A549 (cell line): ENCODE results near the gene UBXN7. TPM values are rescaled to one million over a fixed set of nuclear protein-coding genes. Genes with fewer than 3 reads are reported as not detected.
"Not testable (repeated sequence)": the region's sequence is repeated elsewhere in the genome, so short reads cannot be mapped to it uniquely, and the experiment has no call there.

Source experiments
- ATAC-seq, 2 experiments: fragments of 200-7000 bp in 1 of 2; fragments of >200 bp in 1 of 2; cut with Nextera tagmentation in 1 of 2; cut with Tn5 transposase in 1 of 2; 3 replicates each; pipeline versions ENCODE4 v1.8.0 to v1.9.1; 2018 to 2020; ENCODE audit warnings: mild to moderate bottlenecking in 1 of 2, moderate library complexity in 1 of 2
- CTCF ChIA-PET: fragments of 300-600 bp; sonication (Branson Sonifier 250); formaldehyde crosslinking; extraction: SDS; loops from one replicate; lab custom pipeline; 2021; ENCODE audit warnings: antibody characterized with exemption, inconsistent platforms; lab: Yijun Ruan, JAX
- POLR2A ChIA-PET: fragments of 350-600 bp; formaldehyde crosslinking; extraction: SDS; loops from one replicate; lab custom pipeline; 2021; ENCODE audit warnings: antibody characterized with exemption, inconsistent platforms; lab: Yijun Ruan, JAX
- DNase-seq, 2 experiments: peaks; one replicate each; pipeline versions ENCODE4 v3.0.0 to v3.0.0-alpha.2; 2011 to 2016; ENCODE audit warnings: low read depth in 1 of 2, low spot score in 1 of 2
- FAIRE-seq: peaks from 2 replicates; lab custom pipeline; 2011; peaks lifted over from hg19 to GRCh38; lab: Jason Lieb, UNC
- H3K27ac ChIP-seq, 2 experiments: fragments of >200 bp; sonication (Bioruptor Twin); formaldehyde crosslinking; 3 replicates each; pipeline ENCODE4 v1.5.1; 2016 to 2017
- H3K4me1 ChIP-seq: fragments of >200 bp; sonication (Bioruptor Twin); formaldehyde crosslinking; 3 replicates; pipeline ENCODE4 v1.6.1; 2016
- H3K4me2 ChIP-seq: fragments of >200 bp; sonication (Bioruptor Twin); formaldehyde crosslinking; 3 replicates; pipeline ENCODE4 v1.6.1; 2016
- H3K4me3 ChIP-seq: fragments of >200 bp; sonication (Bioruptor Twin); formaldehyde crosslinking; 3 replicates; pipeline ENCODE4 v1.5.1; 2016
- H3K9me3 ChIP-seq: fragments of >200 bp; sonication (Bioruptor Twin); formaldehyde crosslinking; 3 replicates; pipeline ENCODE4 v1.6.1; 2016
- CHD2 ChIP-seq: fragments of 150-350 bp; IDR thresholded peaks from 2 replicates; pipeline ENCODE4 v1.6.1; 2014; ENCODE audit warnings: low read length; ENCODE audit not compliant: partially characterized antibody
- EHF ChIP-seq: fragments of 250-450 bp; sonication (Bioruptor Pico); IDR thresholded peaks from 2 replicates; pipeline ENCODE4 v1.5.0; 2020; ENCODE audit warnings: mild to moderate bottlenecking
- EHMT2 ChIP-seq: fragments of 200-600 bp; sonication (generic); IDR thresholded peaks from 2 replicates; pipeline ENCODE4 v1.6.1; 2016; ENCODE audit warnings: antibody characterized with exemption, low read depth, mild to moderate bottlenecking, moderate library complexity
- EP300 ChIP-seq, 2 experiments: fragments of >200 bp; sonication (Bioruptor Twin); formaldehyde crosslinking; IDR thresholded peaks; 2 replicates in 1 of 2; 3 replicates in 1 of 2; pipeline ENCODE4 v1.6.1; 2016 to 2017
- HEYL ChIP-seq: fragments of 250-450 bp; sonication (Bioruptor Pico); IDR thresholded peaks from 2 replicates; pipeline ENCODE4 v1.8.0; 2021; ENCODE audit warnings: mild to moderate bottlenecking, moderate library complexity
- JUNB ChIP-seq: fragments of >200 bp; sonication (Bioruptor Twin); formaldehyde crosslinking; IDR thresholded peaks from 2 replicates; pipeline ENCODE4 v1.6.1; 2016
- KDM1A ChIP-seq: fragments of 200-600 bp; sonication (generic); IDR thresholded peaks from 2 replicates; pipeline ENCODE4 v1.6.1; 2016; ENCODE audit warnings: low read depth, mild to moderate bottlenecking
- NPAS2 ChIP-seq: fragments of 250-450 bp; sonication (Bioruptor Pico); IDR thresholded peaks from 2 replicates; pipeline ENCODE4 v1.8.0; 2022; ENCODE audit warnings: mild to moderate bottlenecking, moderate library complexity, borderline replicate concordance
- PBX3 ChIP-seq: IDR thresholded peaks from 2 replicates; pipeline ENCODE4 v1.6.1; 2012
- PHF8 ChIP-seq: fragments of 200-600 bp; sonication (generic); IDR thresholded peaks from 2 replicates; pipeline ENCODE4 v1.6.1; 2016; ENCODE audit warnings: low read depth, mild to moderate bottlenecking, antibody characterized with exemption, moderate library complexity, borderline replicate concordance
- RARB ChIP-seq: fragments of 250-450 bp; sonication (Bioruptor Pico); IDR thresholded peaks from 2 replicates; pipeline ENCODE4 v1.8.0; 2021; ENCODE audit warnings: mild to moderate bottlenecking, moderate library complexity
- RCOR1 ChIP-seq: fragments of 150-350 bp; IDR thresholded peaks from 2 replicates; pipeline ENCODE4 v1.6.1; 2014; ENCODE audit warnings: antibody characterized with exemption, low read length, low read depth
- ZNF302 ChIP-seq: fragments of 250-450 bp; sonication (Bioruptor Pico); IDR thresholded peaks from 2 replicates; pipeline ENCODE4 v1.9.0; 2021; ENCODE audit warnings: inconsistent platforms, mild to moderate bottlenecking, moderate library complexity
- WGBS: methylation state at CpG from one replicate; pipeline ENCODE4 v1.1.6; 2017; ENCODE audit errors: missing lambda C conversion rate; 5-methylcytosine and 5-hydroxymethylcytosine counted together
- polyA plus RNA-seq, 4 experiments: library from polyadenylated mRNA; depleted of rRNA in 3 of 4; stranded (reverse); fragments of >200 nt; fragmentation: RNase III in 1 of 4; extraction: RNeasy Plus Mini Kit Qiagen cat#74134 plus additional on column Dnase treatment in 1 of 4; gene quantifications; 2 replicates in 3 of 4; 3 replicates in 1 of 4; pipeline ENCODE4 v1.2.3, GENCODE V29; 2011 to 2017
- TF ChIP-seq, protein P1 (sequence below): fragments of >200 bp; sonication (Bioruptor Twin); formaldehyde crosslinking; IDR thresholded peaks from 3 replicates; pipeline ENCODE4 v1.5.1; 2016
- TF ChIP-seq, protein P2 (sequence below): fragments of 450-650 bp; IDR thresholded peaks from 2 replicates; pipeline ENCODE4 v1.6.1; 2014; ENCODE audit warnings: antibody characterized with exemption
- TF ChIP-seq, protein P3 (sequence below): fragments of 150-350 bp; IDR thresholded peaks from 2 replicates; pipeline ENCODE4 v1.6.1; 2014; ENCODE audit warnings: low read depth, mild to moderate bottlenecking, low read length

Gene UBXN7
- polyA plus RNA-seq, 2 of the 4 experiments (the other 2 are of a cell fraction): 7.9 to 14.5 TPM

DNA sequence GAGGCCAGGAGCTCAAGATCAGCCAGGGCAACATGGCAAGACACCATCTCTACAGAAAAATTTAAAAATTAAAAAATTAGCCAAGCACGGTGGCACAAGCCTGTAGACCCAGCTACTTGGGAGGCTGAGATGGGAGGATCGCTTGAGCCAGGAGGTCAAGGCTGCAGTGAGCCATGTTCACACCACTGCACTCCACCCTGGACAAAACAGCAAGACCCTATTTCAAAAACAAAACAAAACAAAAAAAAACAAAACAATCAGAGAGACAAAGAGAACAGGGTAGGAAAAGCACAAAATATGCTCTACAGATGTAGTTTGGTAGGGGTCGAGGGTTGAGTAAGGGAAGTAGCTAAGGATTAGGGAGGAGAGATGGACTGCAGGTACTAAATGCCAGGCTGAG, 117.6 kb downstream of the UBXN7 start (continued):
- TF ChIP-seq HEYL (CRISPR knock-in tag) (no peak), JUNB (no peak), EP300 (IDR thresholded peaks at IDR 0.05) (no peak), KDM1A (no peak), CHD2 (no peak), RCOR1 (no peak), RARB (no peak), NPAS2 (CRISPR knock-in tag) (no peak)
- TF ChIP-seq, protein P1, sequence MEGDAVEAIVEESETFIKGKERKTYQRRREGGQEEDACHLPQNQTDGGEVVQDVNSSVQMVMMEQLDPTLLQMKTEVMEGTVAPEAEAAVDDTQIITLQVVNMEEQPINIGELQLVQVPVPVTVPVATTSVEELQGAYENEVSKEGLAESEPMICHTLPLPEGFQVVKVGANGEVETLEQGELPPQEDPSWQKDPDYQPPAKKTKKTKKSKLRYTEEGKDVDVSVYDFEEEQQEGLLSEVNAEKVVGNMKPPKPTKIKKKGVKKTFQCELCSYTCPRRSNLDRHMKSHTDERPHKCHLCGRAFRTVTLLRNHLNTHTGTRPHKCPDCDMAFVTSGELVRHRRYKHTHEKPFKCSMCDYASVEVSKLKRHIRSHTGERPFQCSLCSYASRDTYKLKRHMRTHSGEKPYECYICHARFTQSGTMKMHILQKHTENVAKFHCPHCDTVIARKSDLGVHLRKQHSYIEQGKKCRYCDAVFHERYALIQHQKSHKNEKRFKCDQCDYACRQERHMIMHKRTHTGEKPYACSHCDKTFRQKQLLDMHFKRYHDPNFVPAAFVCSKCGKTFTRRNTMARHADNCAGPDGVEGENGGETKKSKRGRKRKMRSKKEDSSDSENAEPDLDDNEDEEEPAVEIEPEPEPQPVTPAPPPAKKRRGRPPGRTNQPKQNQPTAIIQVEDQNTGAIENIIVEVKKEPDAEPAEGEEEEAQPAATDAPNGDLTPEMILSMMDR: no peak

- CTCF ChIA-PET: interaction anchor here (0.5 to 1.3 kb wide), 2 partner anchors 53 to 60 kb away, joined by 3 to 4 read pairs; no protein-coding TSS in a partner anchor
- POLR2A ChIA-PET, FAIRE-seq, H3K9me3 ChIP-seq, H3K4me3 ChIP-seq, H3K4me1 ChIP-seq, ATAC-seq, H3K4me2 ChIP-seq, H3K27ac ChIP-seq, DNase-seq: not testable (repeated sequence)
- WGBS: 88% methylated on average over 7 of the region's 7 CpGs
Observed at GRCh38 chr3:196314086-196314485, 118.1 kb downstream of the UBXN7 start.

- FAIRE-seq, ATAC-seq, H3K27ac ChIP-seq, DNase-seq, H3K4me3 ChIP-seq, H3K9me3 ChIP-seq, H3K4me1 ChIP-seq, H3K4me2 ChIP-seq: not testable (repeated sequence)
- 79% methylated on average over 8 of the region's 8 CpGs for WGBS
- ChIA-PET CTCF (interaction anchor here (1.0 kb wide), 1 partner anchor 49 kb away, joined by 3 read pairs; no protein-coding TSS in a partner anchor), POLR2A (interaction anchor here (0.5 kb wide), 1 partner anchor 599 kb away, joined by 3 read pairs; no protein-coding TSS in a partner anchor)
Observed at GRCh38 chr3:196302960-196303359, 129.3 kb downstream of the UBXN7 start.

DNA sequence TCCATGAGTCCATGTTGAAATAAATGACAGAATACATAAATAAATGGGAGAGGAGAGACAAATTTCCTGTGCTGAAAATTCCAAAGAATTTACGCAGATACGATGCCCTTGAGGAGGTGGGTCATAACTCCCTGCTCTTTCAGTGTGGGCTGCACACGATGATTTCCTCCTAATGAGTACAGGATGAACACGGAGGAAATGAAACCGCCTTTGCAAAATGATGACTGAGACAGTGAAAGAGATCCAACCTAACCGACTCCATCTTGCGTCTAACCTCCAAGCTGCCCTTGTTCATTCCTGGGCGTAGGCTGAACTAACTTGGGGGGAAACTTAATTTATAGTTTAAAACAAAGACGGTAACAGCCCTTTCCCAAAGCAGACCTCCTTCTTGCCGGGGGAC, 129.7 kb downstream of the UBXN7 start:
- DNase-seq, CTCF ChIA-PET, FAIRE-seq, ATAC-seq, H3K27ac ChIP-seq, H3K9me3 ChIP-seq, H3K4me1 ChIP-seq, POLR2A ChIA-PET, H3K4me3 ChIP-seq, H3K4me2 ChIP-seq: not testable (repeated sequence)
- WGBS: 94% methylated on average over 8 of the region's 10 CpGs

GRCh38 chr3:196298521-196298920, 133.7 kb downstream of the UBXN7 start:
- ATAC-seq: no peak
- no peak for DNase-seq
- FAIRE-seq: no peak
- POLR2A ChIA-PET: no interaction called here
- CTCF ChIA-PET: interaction anchor here (0.7 kb wide), 1 partner anchor 203 kb away, joined by 4 read pairs; no protein-coding TSS in a partner anchor
- TF ChIP-seq, protein P2, sequence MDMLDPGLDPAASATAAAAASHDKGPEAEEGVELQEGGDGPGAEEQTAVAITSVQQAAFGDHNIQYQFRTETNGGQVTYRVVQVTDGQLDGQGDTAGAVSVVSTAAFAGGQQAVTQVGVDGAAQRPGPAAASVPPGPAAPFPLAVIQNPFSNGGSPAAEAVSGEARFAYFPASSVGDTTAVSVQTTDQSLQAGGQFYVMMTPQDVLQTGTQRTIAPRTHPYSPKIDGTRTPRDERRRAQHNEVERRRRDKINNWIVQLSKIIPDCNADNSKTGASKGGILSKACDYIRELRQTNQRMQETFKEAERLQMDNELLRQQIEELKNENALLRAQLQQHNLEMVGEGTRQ: no peak
- TF ChIP-seq EHF (no peak), PHF8 (no peak), ZNF302 (CRISPR knock-in tag) (no peak), PBX3 (no peak), NPAS2 (CRISPR knock-in tag) (no peak), EHMT2 (no peak)
- TF ChIP-seq, protein P3, sequence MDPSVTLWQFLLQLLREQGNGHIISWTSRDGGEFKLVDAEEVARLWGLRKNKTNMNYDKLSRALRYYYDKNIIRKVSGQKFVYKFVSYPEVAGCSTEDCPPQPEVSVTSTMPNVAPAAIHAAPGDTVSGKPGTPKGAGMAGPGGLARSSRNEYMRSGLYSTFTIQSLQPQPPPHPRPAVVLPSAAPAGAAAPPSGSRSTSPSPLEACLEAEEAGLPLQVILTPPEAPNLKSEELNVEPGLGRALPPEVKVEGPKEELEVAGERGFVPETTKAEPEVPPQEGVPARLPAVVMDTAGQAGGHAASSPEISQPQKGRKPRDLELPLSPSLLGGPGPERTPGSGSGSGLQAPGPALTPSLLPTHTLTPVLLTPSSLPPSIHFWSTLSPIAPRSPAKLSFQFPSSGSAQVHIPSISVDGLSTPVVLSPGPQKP: no peak
- 90% methylated on average over 2 of the region's 2 CpGs for WGBS
- Histone ChIP-seq H3K27ac (no peak overlapping the region), H3K4me2 (no peak overlapping the region), H3K4me3 (no peak overlapping the region), H3K9me3 (no peaks in the 10 kb centered on the region), H3K4me1 (no peaks in the 10 kb centered on the region)
